GM23248 (cell line): ENCODE measurements around the gene SEMA5A.

Source experiments
- EZH2 ChIP-seq: fragments of 200-600 bp; sonication (generic); IDR thresholded peaks from 2 replicates; pipeline ENCODE4 v1.6.1; 2018; ENCODE audit warnings: antibody characterized with exemption, mild to moderate bottlenecking; ENCODE audit not compliant: insufficient read depth, poor library complexity, severe bottlenecking
- EZH2phosphoT487 ChIP-seq: fragments of 200-600 bp; sonication (generic); IDR thresholded peaks from 2 replicates; pipeline ENCODE4 v1.6.1; 2018; ENCODE audit warnings: antibody characterized with exemption, moderate library complexity, mild to moderate bottlenecking, low read depth; ENCODE audit not compliant: insufficient read depth

DNA sequence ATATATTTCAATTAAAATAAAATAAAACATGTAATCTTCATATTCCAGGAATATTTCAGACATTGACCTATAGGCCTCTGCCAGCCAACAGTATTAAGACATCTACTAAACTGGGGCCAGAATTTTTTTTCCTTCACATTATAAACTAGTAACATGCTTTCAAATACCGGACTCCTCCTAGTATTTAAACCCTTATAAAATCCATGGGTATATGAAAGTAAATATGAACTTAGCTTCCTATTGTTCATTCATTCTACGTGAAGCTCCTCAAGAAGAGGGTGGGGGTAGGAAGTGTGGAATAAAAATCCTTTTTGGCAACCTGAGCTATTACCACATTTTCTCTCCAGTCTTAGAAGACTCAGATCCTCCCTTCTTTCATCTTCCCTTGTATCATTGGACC, 16.4 kb downstream of the SEMA5A start:
- TF ChIP-seq EZH2phosphoT487 (no peak), EZH2 (no peak)
